HG02973 (cell line): ENCODE measurements around the gene PCDHGA6.
"Not testable (repeated sequence)": the region's sequence is repeated elsewhere in the genome, so short reads cannot be mapped to it uniquely, and the experiment has no call there.

Experiments
- ATAC-seq: cut with Tn5 transposase; IDR thresholded peaks from one replicate; pipeline ENCODE4 v1.9.1; 2021; ENCODE audit warnings: moderate library complexity; ENCODE audit not compliant: unreplicated experiment

Gene PCDHGA6

DNA sequence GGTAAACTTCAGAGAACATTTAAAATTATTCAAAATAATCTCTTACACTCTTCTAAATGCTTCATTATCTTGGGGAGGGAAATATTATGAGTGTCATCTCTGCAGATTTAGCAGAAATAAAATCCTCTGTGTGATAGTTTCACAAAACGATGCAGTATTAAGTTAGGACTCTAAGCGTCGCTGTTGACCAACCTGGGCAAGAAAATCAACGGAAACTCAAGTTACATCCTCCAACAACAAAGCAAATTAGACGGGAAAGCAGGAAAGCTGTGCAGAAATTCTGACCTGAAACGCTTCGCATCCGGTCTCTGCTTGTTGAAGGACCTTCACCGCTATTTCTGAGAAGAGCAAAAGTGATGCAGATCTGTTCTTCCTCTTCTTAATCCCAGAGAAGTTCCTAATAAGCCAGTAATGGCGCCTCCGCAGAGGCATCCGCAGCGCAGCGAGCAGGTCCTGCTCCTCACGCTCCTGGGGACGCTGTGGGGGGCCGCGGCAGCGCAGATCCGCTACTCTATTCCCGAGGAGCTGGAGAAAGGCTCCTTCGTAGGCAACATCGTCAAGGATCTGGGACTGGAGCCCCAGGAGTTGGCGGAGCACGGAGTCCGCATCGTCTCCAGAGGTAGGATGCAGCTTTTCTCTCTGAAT, at the start of gene PCDHGA6:
Gene PCDHGA6, plus strand, starts transcription at position 219 of the 645 bp plus-strand sequence. Its CDS starts 193 bp downstream, at position 412.
- ATAC-seq: no peak

DNA sequence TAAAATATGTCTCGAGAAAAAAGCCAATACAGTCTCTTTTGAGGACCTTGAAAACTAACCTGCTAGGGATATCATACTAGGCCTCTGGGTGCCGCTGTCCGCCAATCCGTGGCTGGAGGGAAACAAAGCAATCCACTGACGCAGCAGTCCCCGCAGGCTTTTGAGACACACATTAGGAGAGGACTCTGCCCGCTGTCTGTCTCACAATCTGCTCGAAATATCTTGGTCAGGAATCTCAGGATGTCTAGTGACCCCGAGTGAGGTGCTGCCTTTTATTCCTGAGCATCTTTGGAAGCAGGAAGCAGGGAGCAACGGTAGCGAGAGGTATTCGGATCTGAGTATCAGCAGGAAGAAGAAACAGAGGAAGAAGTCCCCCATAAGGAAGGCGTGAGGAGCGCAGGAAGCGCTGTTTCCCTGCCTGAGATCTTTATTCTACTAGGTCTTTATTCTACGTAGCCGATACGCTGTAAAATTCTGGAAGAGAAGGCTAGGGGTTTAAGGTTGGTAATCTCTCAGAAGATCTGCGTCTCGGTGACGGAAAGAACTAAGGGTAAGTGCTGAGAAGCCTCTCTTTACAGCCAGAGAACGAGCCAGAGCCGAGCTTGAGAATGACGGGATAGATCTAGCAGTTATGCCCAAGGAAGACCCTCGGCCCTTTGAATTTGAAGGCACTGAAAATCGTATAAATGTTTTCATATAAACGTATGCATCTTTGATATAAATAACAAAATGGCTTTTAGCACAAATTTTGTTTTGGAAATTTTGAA, 47.4 kb upstream of the PCDHGA6 start:
- ATAC-seq: peak; percentile 75

DNA sequence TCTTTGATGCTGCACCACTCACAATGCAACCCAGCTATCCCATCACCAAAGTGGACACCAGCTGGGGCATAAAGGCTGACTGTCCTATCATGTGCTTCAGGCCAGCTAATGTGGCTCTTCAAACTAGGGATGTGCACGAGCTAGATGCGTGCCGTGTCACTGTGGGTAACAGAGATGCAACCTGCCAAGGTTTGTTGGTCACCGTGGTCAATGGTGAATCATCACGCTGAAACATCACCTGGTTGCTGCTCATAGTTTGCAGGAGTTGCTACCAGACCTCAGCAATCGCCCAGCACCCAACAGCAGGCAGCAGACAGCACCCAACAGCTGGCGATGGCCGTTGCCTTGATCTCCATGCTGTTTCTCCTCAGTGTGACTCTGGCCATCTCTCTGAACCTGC, 45.5 kb upstream of the PCDHGA6 start:
- ATAC-seq: no peak

DNA sequence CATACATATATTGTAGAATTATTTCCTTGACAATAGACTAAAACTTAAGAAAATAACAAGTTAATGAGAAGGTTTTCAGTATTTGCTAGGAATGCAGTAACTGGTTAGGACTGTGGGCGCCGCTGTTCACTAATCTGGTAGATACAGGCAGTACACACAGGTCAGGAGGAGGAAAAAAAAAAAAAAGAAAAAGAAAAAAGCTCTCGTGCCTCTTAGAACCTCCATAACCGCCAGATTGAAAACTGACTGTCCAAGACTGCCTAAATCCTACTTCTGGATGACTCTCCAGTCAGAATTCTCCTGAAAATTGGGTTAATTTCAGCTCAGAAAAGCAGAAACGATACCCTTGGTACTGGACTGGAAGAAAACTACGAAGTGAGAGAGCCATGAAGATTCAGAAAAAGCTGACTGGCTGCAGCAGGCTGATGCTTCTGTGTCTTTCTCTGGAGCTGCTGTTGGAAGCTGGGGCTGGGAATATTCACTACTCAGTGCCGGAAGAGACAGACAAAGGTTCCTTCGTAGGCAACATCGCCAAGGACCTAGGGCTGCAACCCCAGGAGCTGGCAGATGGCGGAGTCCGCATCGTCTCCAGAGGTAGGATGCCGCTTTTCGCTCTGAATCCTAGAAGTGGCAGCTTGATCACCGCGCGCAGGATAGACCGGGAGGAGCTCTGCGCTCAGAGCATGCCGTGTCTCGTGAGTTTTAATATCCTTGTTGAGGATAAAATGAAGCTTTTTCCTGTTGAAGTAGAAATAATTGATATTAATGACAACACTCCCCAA, 43.2 kb upstream of the PCDHGA6 start, which contains the start of gene PCDHGA1:
Gene PCDHGA1, plus strand, starts transcription at position 216 of the 782 bp plus-strand sequence.
- no peak for ATAC-seq

DNA sequence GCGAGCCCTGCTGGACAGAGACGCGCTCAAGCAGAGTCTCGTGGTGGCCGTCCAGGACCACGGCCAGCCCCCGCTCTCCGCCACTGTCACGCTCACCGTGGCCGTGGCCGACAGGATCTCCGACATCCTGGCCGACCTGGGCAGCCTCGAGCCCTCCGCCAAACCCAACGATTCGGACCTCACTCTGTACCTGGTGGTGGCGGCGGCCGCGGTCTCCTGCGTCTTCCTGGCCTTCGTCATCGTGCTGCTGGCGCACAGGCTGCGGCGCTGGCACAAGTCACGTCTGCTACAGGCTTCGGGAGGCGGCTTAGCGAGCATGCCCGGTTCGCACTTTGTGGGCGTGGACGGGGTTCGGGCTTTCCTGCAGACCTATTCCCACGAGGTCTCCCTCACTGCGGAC, 41.1 kb upstream of the PCDHGA6 start:
- ATAC-seq: not testable (repeated sequence)

DNA sequence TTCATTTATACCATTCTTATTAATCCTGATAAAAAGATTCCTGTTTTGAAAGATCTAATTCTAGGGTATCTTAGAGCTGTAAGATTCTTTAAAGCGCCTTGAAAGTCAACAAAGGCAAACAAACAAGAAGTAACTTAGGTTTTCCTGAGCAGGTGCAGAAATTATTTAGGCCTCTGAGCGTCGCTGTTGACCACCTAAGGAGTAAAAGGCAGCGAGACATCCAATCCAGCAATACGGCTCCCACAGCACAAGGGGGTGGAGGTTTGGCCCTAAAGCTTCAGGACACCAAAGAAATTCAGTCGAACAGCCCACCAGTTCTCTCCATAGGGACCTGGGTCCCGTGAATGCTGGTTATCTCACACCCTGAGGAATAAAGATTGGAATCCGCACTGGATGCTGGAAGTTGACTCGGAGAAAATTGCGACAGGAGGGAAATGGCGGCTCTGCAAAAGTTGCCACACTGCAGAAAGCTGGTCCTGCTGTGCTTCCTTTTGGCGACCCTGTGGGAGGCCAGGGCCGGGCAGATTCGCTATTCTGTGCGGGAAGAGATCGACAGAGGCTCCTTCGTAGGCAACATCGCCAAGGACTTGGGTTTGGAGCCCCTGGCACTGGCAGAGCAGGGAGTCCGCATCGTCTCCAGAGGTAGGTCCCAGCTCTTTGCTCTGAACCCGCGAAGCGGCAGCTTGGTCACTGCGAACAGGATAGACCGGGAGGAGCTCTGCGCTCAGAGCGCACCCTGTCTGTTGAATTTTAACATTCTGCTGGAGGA, 35.0 kb upstream of the PCDHGA6 start, which contains the start of gene PCDHGA2:
Gene PCDHGA2, plus strand, starts transcription at position 223 of the 769 bp plus-strand sequence.
- peak; percentile 60 for ATAC-seq

DNA sequence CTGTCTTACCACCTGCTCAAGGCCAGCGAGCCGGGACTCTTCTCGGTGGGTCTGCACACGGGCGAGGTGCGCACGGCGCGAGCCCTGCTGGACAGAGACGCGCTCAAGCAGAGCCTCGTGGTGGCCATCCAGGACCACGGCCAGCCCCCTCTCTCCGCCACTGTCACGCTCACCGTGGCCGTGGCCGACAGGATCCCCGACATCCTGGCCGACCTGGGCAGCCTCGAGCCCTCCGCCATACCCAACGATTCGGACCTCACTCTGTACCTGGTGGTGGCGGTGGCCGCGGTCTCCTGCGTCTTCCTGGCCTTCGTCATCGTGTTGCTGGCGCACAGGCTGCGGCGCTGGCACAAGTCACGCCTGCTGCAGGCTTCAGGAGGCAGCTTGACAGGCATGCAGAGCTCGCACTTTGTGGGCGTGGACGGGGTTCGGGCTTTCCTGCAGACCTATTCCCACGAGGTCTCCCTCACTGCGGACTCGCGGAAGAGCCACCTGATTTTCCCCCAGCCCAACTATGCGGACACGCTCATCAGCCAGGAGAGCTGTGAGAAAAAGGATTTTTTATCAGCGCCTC, 32.8 kb upstream of the PCDHGA6 start:
- not testable (repeated sequence) for ATAC-seq

DNA sequence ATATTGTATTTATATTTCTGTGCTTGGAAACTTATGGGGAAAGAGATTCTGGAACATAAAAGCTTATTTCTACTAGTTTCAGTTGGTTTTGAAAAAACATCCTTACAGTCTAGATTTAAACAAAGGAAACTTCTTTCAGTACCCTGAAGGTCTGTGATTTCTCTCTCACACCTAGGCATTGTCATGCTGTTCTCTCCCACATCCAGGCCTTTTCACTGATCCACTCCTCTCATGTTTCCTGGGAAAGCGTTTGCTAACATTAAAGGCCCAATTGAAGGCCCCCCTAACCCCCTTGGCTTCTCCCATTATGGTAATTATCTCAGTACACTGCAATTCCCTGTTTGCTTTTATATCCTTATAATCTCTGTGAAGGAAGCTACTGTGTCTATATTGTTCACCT, 30.9 kb upstream of the PCDHGA6 start:
- ATAC-seq: no peak

DNA sequence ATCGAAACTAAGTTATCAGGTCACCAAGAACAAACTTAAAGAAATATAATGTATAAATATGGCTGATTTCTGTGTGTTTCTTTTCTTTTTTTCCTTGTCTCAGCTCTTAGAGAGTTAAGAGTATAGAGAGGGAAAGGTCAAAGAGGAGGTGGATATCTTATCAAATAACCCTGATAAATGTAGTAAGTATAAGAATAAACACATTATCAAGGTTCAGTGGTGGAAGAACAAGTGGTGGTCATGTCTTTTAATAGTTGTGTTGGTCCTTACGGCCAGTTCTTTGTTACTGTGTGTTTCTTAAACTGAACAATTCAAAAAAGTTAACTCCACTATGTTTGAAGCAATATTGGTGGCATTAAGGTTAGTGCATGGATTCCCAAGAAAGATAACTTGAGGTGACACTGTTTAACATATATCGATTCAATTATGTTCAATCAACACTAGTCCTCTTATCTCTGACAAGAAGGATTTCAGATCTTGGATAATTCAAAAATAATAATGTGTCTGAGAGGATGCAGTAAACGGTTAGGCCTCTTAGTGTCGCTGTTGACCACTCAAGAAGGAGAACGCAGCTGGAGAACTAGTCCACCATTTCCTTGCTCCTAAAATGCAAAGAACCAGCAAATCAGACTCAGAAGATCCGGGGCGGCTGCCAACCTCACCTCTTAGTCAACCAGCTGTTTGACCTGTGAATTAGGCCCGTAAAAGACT, 30.3 kb upstream of the PCDHGA6 start, which contains the start of gene PCDHGA3:
Gene PCDHGA3, plus strand, starts transcription at position 588 of the 711 bp plus-strand sequence. CDS start 205 bp downstream, outside the sequence.
- no peak for ATAC-seq

DNA sequence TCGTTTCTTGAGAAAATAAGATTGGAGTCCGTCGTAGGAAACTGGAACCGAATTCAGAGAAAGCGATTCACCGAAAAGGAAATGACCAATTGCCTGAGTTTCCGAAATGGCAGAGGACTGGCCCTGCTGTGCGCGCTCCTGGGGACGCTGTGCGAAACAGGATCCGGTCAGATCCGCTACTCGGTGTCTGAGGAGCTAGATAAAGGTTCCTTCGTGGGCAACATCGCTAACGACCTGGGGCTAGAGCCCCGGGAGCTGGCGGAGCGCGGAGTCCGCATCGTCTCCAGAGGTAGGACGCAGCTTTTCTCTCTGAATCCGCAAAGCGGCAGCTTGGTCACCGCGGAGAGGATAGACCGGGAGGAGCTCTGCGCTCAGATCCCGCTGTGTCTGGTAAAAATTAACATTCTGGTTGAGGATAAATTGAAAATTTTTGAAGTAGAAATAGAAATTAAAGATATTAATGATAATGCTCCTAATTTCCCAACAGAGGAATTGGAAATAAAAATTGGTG, 29.7 kb upstream of the PCDHGA6 start:
- no peak for ATAC-seq

DNA sequence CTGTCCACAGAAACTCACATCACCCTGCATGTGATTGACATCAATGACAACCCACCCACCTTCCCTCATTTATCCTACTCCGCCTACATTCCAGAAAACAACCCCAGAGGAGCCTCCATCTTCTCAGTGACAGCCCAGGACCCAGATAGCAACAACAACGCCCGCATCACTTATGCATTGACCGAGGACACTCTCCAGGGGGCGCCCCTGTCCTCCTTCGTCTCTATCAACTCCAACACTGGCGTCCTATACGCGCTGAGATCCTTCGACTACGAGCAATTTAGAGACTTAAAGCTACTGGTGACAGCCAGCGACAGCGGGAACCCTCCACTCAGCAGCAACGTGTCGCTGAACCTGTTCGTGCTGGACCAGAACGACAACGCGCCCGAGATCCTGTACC, 28.4 kb upstream of the PCDHGA6 start:
- ATAC-seq: no peak

DNA sequence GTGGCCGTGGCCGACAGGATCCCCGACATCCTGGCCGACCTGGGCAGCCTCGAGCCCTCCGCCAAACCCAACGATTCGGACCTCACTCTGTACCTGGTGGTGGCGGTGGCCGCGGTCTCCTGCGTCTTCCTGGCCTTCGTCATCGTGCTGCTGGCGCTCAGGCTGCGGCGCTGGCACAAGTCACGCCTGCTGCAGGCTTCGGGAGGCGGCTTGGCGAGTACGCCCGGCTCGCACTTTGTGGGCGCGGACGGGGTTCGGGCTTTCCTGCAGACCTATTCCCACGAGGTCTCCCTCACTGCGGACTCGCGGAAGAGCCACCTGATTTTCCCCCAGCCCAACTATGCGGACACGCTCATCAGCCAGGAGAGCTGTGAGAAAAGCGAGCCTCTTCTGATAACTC, 27.7 kb upstream of the PCDHGA6 start:
- ATAC-seq: not testable (repeated sequence)

DNA sequence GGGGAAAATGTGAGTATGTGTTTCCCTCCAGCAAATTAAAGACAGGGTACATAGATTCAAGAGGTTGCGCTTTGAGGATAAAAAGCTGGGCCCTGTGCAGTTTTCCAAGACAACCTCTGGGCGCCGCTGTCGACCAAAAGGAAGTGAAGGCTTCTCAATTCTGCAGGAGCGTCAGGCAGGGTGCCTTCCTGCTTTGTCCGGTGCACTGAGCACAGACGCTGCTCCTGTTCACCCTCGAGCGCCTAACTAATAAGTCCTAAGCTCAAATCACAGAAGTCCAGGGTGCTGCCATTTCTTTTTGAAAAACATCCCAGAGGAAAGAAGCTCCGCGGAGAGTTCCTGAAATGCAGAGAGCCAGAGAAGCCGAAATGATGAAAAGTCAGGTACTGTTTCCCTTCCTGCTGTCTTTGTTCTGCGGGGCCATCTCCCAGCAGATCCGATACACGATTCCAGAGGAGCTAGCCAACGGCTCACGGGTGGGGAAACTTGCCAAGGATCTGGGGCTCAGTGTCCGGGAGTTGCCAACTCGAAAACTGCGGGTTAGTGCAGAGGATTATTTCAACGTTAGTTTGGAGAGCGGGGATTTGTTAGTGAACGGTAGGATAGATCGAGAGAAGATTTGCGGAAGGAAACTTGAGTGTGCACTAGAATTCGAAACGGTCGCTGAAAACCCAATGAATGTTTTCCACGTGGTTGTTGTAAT, 23.6 kb upstream of the PCDHGA6 start, which contains the start of gene PCDHGB1:
Gene PCDHGB1, plus strand, starts transcription at position 183 of the 703 bp plus-strand sequence. Its CDS starts 162 bp downstream, at position 345.
- peak; percentile 63 for ATAC-seq

DNA sequence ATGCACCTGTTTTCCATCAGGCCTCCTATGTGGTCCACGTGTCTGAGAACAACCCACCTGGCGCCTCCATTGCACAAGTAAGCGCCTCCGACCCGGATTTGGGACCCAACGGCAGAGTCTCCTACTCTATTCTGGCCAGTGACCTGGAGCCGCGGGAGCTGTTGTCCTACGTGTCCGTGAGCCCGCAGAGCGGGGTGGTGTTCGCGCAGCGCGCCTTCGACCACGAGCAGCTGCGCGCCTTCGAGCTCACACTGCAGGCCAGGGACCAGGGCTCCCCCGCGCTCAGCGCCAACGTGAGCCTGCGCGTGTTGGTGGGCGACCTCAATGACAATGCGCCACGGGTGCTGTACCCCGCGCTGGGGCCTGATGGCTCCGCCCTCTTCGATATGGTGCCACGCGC, 22.1 kb upstream of the PCDHGA6 start:
- ATAC-seq: no peak

DNA sequence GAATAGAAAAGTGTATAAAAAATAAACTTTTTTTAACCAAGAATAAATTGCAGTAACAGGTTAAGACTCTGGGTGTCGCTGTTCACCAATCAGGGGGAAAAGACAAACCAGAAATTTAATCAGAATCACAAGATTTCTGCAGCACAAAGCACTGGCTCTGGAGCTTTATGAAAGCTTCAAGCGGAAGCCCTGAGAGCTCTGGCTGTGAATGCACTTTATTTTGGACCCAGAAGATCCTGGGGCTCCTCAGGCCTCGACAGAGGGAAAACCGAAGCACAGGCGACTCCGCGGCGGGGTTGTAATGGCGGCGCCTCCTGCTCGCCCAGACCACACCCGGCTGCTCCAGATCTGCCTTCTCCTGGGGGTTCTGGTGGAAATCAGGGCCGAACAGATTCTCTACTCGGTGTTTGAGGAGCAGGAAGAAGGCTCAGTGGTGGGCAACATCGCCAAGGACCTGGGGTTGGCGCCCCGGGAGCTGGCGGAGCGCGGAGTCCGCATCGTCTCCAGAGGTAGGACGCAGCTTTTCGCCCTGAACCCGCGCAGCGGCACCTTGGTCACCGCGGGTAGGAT, 18.7 kb upstream of the PCDHGA6 start, which contains the start of gene PCDHGA4:
Gene PCDHGA4, plus strand, starts transcription at position 122 of the 570 bp plus-strand sequence. Its CDS starts 87 bp downstream, at position 209.
- ATAC-seq: no peak

DNA sequence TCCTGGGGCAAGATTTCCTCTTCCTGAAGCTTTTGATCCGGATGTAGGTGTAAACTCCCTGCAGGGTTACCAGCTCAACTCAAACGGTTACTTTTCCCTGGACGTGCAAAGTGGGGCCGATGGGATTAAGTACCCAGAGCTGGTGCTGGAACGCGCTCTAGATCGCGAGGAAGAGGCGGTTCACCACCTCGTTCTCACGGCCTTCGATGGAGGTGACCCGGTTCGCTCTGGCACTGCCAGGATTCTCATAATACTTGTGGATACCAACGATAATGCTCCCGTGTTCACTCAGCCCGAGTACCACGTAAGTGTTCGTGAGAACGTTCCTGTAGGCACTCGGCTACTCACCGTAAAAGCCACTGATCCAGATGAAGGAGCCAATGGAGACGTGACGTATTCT, 18.1 kb upstream of the PCDHGA6 start:
- no peak for ATAC-seq

DNA sequence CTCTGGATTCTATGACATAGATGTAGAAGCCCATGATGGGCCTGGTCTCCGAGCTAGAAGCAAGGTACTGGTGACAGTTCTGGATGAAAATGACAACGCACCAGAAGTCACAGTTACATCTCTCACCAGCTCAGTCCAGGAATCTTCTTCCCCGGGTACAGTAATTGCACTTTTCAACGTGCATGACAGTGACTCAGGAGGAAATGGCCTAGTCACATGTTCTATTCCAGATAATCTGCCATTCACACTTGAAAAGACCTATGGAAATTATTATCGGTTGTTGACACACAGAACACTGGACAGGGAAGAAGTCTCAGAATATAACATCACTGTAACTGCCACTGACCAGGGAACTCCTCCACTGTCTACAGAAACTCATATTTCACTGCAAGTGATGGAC, 17.6 kb upstream of the PCDHGA6 start:
- no peak for ATAC-seq

DNA sequence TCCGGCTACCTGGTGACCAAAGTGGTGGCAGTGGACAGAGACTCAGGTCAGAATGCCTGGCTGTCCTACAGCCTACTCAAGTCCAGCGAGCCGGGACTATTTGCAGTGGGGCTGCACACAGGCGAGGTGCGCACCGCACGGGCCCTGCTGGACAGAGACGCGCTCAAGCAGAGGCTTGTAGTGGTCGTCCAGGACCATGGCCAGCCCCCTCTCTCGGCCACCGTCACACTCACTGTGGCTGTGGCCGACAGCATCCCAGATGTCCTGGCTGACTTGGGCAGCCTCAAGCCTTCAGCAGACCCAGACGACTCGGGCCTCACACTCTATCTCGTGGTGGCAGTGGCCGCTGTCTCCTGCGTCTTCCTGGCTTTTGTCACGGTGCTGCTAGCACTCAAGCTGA, 16.7 kb upstream of the PCDHGA6 start:
- no peak for ATAC-seq
